NCI-H524 (cell line): Measurements from ENCODE around the gene PAPPA2.
"Not testable (repeated sequence)": the region's sequence is repeated elsewhere in the genome, so short reads cannot be mapped to it uniquely, and the experiment has no call there.

Experiments
- DNase-seq, 2 experiments: peaks; one replicate each; lab custom pipeline; 2025; lab: John Stamatoyannopoulos, UW

PAPPA2 gene

GRCh38 chr1:176551146-176551545 lies 88.2 kb downstream of the PAPPA2 start:
- DNase-seq, result no peak

DNA sequence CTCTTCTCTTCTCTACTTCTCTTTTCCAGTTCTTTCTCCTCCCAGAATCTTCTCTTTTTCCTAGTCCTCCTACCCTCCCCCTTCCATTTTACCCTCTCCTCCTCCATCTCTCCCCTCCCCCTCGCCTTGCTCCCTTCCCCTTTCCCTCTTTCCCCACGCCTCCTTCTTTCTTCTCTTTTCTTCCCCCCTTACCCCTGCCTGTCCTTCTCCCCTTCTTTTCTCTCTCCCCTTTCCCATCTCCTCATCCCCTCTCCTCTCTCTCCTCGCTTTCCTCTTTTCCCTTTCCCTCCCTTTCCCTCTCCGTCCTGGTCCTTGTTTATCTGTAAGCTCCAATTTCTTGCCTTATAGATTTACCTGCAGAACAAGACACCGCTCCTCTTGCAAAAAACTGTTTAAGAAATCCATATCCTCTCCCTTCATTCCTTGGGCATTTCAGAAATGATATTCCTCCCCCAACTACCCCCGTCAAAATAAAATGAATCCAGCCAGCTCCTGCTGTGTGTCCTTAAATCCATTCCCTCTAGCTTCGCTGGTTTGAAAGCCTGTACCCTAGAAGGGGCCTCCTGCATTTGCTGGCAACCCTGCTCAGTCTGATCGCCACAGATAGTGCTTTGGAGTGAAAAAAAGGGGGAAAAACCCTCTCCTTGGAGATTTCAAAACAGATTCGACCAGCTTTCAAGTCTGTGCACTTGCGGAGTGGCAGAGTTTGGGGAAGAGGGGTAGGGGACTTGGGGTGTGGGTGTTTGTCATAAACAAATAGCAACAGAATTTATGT lies 89.4 kb downstream of the PAPPA2 start:
- DNase-seq, result peak in 1 of 2 experiments; percentile 1

GRCh38 chr1:176552999-176553398 lies 90.0 kb downstream of the PAPPA2 start:
- peak in 1 of 2 experiments; percentile 44 for DNase-seq

DNA sequence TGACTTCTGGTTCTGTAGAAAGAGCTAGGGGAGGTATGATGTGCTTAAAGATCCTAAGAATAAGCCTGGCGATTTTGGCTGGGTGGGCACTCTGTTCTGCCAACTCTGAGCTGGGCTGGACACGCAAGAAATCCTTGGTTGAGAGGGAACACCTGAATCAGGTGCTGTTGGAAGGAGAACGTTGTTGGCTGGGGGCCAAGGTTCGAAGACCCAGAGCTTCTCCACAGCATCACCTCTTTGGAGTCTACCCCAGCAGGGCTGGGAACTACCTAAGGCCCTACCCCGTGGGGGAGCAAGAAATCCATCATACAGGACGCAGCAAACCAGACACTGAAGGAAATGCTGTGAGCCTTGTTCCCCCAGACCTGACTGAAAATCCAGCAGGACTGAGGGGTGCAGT lies 93.3 kb downstream of the PAPPA2 start:
- DNase-seq, result no peak

GRCh38 chr1:176557543-176558258 lies 94.7 kb downstream of the PAPPA2 start:
- DNase-seq, result no peak

DNA sequence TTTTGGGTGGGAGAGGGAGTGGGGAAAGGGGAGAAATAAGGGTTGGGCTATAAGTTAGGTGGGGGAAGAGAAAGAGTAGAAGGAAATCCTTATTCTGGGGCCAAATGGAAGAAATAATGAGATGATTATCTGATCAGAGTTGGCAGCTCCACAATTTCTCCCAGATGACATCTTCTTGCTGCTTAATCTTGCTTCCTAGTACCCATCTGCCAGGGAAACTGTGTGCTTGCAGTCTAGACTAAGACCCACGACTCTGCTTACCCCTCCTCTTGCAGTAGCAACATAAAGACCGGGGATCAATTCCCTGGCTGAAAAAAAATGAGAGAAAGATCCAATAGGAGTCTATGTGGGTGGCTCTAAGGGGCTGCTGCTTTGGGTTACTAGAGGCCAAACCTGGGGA lies 95.6 kb downstream of the PAPPA2 start:
- peak; percentile 43 to 80 for DNase-seq

DNA sequence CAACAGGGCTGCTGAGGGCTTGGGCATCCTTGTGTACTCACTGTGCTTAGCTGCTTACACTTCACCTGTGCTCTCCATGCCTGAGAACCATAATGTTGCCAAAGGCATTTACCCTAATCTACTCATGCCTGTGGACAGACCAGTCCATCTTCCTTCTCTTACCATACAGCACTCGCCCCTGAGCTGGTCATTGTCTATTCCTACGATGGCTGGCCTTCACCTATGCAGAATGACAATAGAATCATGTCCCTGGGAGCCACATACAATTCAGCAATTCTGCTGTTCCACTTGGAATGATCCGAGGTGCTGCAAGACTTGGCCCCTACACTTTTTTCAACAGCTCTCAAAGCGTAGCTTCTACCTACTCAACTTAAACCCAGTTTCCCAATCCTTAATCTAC lies 96.5 kb downstream of the PAPPA2 start:
- no peak for DNase-seq

DNA sequence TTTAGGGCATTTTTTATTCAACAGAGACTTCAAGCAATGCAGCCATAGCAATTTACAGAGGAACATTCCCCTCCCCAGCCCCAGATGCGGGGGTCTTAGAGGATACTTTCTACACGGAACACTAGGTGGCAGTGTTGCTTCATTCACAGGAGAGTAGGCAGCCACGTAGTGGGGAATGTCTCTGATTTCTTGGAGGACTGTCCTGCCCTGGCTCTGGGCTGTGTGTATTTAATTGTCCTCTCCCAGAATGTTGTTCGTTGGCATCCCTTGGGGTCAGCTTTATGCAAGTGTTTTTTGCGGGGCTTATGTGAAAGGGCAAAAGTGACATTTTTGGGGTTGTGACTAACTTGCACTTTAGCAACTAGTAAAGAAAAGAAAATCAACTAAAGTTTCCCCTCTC lies 96.9 kb downstream of the PAPPA2 start:
- DNase-seq, result peak; percentile 61 to 78

GRCh38 chr1:176560681-176561080 lies 97.7 kb downstream of the PAPPA2 start:
- no peak for DNase-seq

DNA sequence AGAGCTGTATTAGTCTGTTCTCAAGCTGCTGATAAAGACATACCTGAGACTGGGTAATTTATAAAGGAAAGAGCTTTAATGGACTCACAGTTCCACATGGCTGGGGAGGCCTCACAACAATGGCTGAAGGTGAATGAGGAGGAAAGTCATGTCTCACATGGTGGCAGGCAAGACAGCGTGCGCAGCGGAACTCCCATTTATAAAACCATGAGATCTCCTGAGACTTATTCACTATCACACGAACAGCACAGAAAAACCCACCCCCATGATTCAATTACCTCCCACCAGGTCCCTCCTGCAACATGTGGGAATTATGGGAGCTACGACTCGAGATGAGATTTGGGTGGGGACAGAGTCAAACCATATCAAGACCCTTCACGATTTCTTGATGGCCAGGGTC lies 98.8 kb downstream of the PAPPA2 start:
- DNase-seq, result not testable (repeated sequence)

DNA sequence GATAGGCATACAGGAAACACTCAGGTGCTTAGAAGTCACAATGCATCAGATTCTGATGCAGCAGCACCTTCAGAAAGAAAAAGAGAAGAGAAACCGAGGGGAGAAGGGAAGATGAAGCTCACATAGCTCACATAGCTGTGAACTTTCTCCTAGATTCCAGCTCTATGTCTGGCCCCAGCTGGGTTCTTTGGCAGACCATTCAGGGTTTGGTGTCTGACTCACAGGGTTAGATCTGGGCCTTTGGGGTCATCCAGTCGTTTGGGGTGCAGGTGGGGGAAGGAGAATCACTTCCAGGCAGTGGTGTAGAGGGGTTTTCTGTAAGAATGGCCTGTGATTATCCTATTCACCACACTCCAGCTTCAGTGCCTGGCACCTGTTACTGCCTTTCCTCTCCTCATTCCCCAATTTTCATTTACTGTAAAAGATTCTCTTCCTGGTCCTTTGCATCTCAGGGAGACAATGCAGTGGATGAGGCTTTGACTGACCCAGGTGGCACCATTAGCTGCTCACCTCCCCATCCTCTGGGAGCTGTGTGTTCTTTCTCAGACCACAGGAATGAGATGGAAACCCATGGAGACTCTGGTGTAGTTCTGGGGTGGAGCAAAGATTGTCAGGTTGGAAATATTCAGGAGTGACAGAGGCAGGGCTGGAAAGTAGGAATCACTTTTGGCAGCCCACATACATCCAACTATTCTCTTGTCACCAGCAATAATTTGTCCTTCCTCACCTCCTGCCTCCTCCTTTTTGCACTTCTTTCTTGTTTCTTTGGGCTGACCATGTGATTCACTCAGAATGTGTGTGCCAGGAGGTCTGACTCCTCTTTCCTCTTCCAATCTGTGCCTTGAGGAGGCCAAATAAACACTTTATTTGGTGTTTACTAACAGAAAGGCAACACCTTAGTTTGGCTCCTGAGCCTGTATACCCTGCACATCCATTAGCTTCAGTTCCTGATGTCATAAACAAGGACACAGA lies 103.3 kb downstream of the PAPPA2 start:
- DNase-seq, result no peak

DNA sequence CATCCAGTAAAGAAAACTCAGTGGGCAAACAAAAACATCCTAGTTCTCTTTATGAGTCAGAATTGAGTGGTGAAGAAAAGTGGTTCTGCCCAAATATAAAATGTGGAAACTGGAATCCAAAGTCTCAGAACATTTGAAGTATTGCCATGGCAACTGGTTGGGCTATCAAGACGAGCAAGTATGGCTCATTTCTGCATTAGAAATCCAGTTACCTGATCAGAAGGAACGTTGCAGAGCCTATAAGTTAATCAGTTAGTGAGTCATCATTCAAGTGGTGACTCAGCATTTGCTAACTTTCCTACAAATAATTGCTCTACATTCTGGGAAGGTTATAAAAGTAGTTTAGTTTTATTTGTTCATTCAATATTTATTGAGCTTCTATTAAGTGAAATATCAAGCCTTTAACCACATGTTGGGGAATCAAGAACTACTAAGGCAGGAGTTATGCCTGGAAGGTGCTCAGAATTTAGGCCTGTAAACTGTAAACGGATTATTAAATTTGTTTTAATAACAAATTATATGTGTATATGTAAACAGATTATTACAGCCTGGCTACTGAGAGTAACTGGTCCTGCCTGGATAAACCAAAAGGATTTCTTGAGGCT lies 104.3 kb downstream of the PAPPA2 start:
- DNase-seq, result peak in 1 of 2 experiments; percentile 1

GRCh38 chr1:176568185-176568584 lies 105.2 kb downstream of the PAPPA2 start:
- no peak for DNase-seq

DNA sequence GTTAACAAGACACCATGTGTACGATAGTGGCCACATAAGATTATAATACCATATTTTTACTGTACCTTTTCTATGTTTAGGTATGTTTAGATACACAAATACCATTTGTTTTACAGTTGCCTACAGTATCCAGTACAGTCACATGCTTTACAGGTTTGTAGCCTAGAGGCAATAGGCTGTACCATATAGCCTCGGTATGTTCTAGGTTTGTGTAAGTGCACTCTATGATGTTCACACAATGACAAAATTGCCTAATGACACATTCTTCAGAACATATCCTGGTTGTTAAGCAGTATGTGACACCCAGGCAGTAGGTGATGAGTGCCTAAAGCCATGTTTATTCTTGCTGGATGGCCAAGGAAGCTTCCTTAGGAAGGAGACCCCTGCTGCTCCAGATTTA lies 111.8 kb downstream of the PAPPA2 start:
- DNase-seq, result no peak

DNA sequence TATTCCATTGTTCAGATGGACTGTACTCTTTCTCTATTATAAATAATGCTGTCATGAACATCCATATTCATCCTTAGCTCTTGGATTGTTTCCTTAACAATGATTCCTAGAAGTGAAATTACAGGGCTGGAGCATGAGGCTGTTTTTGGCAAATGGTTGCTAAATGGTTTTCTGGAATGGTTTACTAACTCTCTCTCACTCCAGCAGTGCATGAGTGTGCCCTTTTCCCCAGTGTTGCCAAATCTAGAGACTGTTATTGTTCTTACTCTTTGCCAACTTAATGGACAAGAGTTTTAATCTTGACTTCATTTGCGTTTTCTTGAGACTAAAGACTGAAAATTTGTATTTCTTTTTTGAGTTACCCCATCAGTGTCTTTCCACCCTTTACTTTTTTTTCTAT lies 113.0 kb downstream of the PAPPA2 start:
- DNase-seq, result no peak

- no peak for DNase-seq
Observed at GRCh38 chr1:176576670-176577069, 113.7 kb downstream of the PAPPA2 start.

GRCh38 chr1:176577646-176578197 lies 114.7 kb downstream of the PAPPA2 start:
- no peak for DNase-seq

GRCh38 chr1:176579087-176579486 lies 116.1 kb downstream of the PAPPA2 start:
- no peak for DNase-seq

DNA sequence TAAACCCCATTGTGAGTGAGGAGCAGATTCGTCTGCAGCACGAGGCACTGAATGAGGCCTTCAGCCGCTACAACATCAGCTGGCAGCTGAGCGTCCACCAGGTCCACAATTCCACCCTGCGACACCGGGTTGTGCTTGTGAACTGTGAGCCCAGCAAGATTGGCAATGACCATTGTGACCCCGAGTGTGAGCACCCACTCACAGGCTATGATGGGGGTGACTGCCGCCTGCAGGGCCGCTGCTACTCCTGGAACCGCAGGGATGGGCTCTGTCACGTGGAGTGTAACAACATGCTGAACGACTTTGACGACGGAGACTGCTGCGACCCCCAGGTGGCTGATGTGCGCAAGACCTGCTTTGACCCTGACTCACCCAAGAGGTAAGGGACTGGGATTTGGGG lies 132.2 kb downstream of the PAPPA2 start:
- no peak for DNase-seq

- DNase-seq, result peak in 1 of 2 experiments; percentile 50
Observed at GRCh38 chr1:176601348-176601747, 138.4 kb downstream of the PAPPA2 start.

GRCh38 chr1:176602388-176603004 lies 139.5 kb downstream of the PAPPA2 start:
- no peak for DNase-seq
